HCT116 (cell line): Measurements from ENCODE around the gene DDA1. TPM values are rescaled to one million over a fixed set of nuclear protein-coding genes. Genes with fewer than 3 reads are reported as not detected.

Source experiments
- ATAC-seq: fragments of 200-7000 bp; cut with Tn5 transposase; 2 replicates; pipeline ENCODE4 v1.9.1; 2020; ENCODE audit warnings: mild to moderate bottlenecking, moderate library complexity
- BruUV-seq: library from RNA; stranded (reverse); fragments of 400-500 nt; replicated peaks from 2 replicates; lab custom pipeline; 2021; lab: Mats Ljungman, UMichigan
- CTCF ChIA-PET: fragments of 300-600 bp; sonication (Branson Sonifier 250); formaldehyde crosslinking; loops from one replicate; lab custom pipeline; 2021; ENCODE audit warnings: antibody characterized with exemption; lab: Charles Lee
- POLR2A ChIA-PET: fragments of 300-600, 350-600 bp; sonication (Branson Sonifier 250); formaldehyde crosslinking; loops from one replicate; lab custom pipeline; 2021; ENCODE audit warnings: antibody characterized with exemption; lab: Charles Lee
- RAD21 ChIA-PET, 2 experiments: fragments of 300-600 bp; sonication (Branson Sonifier 250); formaldehyde crosslinking; loops; one replicate each; lab custom pipeline; 2023; ENCODE audit warnings: low total read pairs in 2 of 2; ENCODE audit not compliant: uncharacterized antibody in 2 of 2, unreplicated experiment in 2 of 2, low non-redundant PET in 1 of 2; lab: Charles Lee
- DNase-seq: peaks from one replicate; pipeline ENCODE4 v3.0.0-alpha.2; 2010; ENCODE audit warnings: low read depth, low spot score
- H2AFZ ChIP-seq: fragments of 200-600 bp; shearing (Covaris generic), sonication (generic); 2 replicates; pipeline ENCODE4 v1.6.1; 2017; ENCODE audit warnings: low read depth, mixed run types, mixed read lengths, antibody characterized with exemption, low read length; ENCODE audit not compliant: poor library complexity, severe bottlenecking
- H3K27ac ChIP-seq: 2 replicates; pipeline ENCODE4 v1.5.1; 2012; ENCODE audit warnings: low read depth, low read length
- H3K27me3 ChIP-seq: fragments of 200-600 bp; sonication (generic); 2 replicates; pipeline ENCODE4 v1.6.1; 2016; ENCODE audit warnings: mixed run types, low read length, mixed read lengths; ENCODE audit not compliant: insufficient read depth
- H3K36me3 ChIP-seq, 2 experiments: fragments of 200-500 bp in 1 of 2; fragments of 200-600 bp in 1 of 2; sonication (Bioruptor generic) in 1 of 2; sonication (generic) in 1 of 2; 2 replicates each; pipeline versions ENCODE4 v1.5.1 to v1.6.1; 2014 to 2016; ENCODE audit warnings: low read length in 2 of 2, inconsistent platforms in 1 of 2, mixed read lengths in 1 of 2, mixed run types in 1 of 2; ENCODE audit not compliant: insufficient read depth in 2 of 2, control insufficient read depth in 1 of 2
- H3K4me1 ChIP-seq, 2 experiments: fragments of 200-600 bp in 1 of 2; sonication (generic) in 1 of 2; 2 replicates each; pipeline versions ENCODE4 v1.5.1 to v1.6.1; 2012 to 2017; ENCODE audit warnings: low read length in 2 of 2, inconsistent platforms in 1 of 2, mild to moderate bottlenecking in 1 of 2, mixed read lengths in 1 of 2, mixed run types in 1 of 2, moderate library complexity in 1 of 2; ENCODE audit not compliant: insufficient read depth in 2 of 2, control insufficient read depth in 1 of 2
- H3K4me2 ChIP-seq: fragments of 200-600 bp; sonication (generic); 2 replicates; pipeline ENCODE4 v1.6.1; 2017; ENCODE audit warnings: mixed run types, low read length, mixed read lengths
- H3K4me3 ChIP-seq, 2 experiments: fragments of 200-600 bp in 1 of 2; sonication (generic) in 1 of 2; replicated peaks in 1 of 2; 2 replicates each; pipeline ENCODE4 v1.5.1; 2011 to 2016; ENCODE audit warnings: low read length in 2 of 2, control low read depth in 1 of 2, low read depth in 1 of 2, mild to moderate bottlenecking in 1 of 2, mixed read lengths in 1 of 2, mixed run types in 1 of 2
- H3K79me2 ChIP-seq: fragments of 200-600 bp; sonication (generic); 2 replicates; pipeline ENCODE4 v1.6.1; 2017; ENCODE audit warnings: mild to moderate bottlenecking, mixed run types, low read length, moderate library complexity, mixed read lengths; ENCODE audit not compliant: insufficient read depth
- H3K9ac ChIP-seq: fragments of 200-600 bp; sonication (generic); 2 replicates; pipeline ENCODE4 v1.6.1; 2016; ENCODE audit warnings: low read length, mixed read lengths
- H3K9me2 ChIP-seq: fragments of 200-600 bp; sonication (generic), shearing (Covaris generic); 2 replicates; pipeline ENCODE4 v1.6.1; 2017; ENCODE audit warnings: mixed run types, mild to moderate bottlenecking, moderate library complexity; ENCODE audit not compliant: insufficient read depth
- H3K9me3 ChIP-seq, 2 experiments: fragments of 200-500 bp in 1 of 2; fragments of 200-600 bp in 1 of 2; sonication (Bioruptor generic) in 1 of 2; sonication (generic) in 1 of 2; 2 replicates each; pipeline ENCODE4 v1.6.1; 2014 to 2017; ENCODE audit warnings: low read length in 2 of 2, mixed read lengths in 2 of 2, inconsistent platforms in 1 of 2, low read depth in 1 of 2, mild to moderate bottlenecking in 1 of 2, mixed run types in 1 of 2, moderate library complexity in 1 of 2; ENCODE audit not compliant: control insufficient read depth in 1 of 2, insufficient read depth in 1 of 2
- H4K20me1 ChIP-seq: fragments of 200-600 bp; sonication (generic), shearing (Covaris generic); 2 replicates; pipeline ENCODE4 v1.6.1; 2017; ENCODE audit warnings: mixed run types, mild to moderate bottlenecking, moderate library complexity; ENCODE audit not compliant: insufficient read depth
- MAX ChIP-seq: IDR thresholded peaks from 2 replicates; pipeline ENCODE4 v1.6.1; 2012
- TCF7L2 ChIP-seq: IDR thresholded peaks from 2 replicates; pipeline ENCODE4 v1.7.0; 2011; ENCODE audit warnings: borderline replicate concordance, inconsistent platforms; ENCODE audit not compliant: insufficient read depth, insufficient read length; ENCODE audit errors: extremely low read depth
- ZBTB33 ChIP-seq: IDR thresholded peaks from 2 replicates; pipeline ENCODE4 v1.6.1; 2011; ENCODE audit warnings: mild to moderate bottlenecking, low read length, moderate library complexity; ENCODE audit not compliant: insufficient replicate concordance; ENCODE audit errors: extremely low read depth
- ZFX ChIP-seq: fragments of 450-650 bp; IDR thresholded peaks from 2 replicates; pipeline ENCODE4 v1.6.1; 2017
- ZNF274 ChIP-seq: fragments of 200-500 bp; sonication (Bioruptor generic); IDR thresholded peaks from 2 replicates; pipeline ENCODE4 v1.6.1; 2014; ENCODE audit warnings: mild to moderate bottlenecking, low read depth, low read length, inconsistent platforms
- intact Hi-C: fragments of 100-400 bp; cut with micrococcal nuclease; formaldehyde crosslinking; loops from 2 replicates; pipeline ENCODE4 v1.10.0; 2022
- total RNA-seq: library from RNA; stranded (reverse); gene quantifications from one replicate; pipeline ENCODE4 v1.2.1, GENCODE V29; 2021; ENCODE audit not compliant: unreplicated experiment

Gene DDA1
- total RNA-seq, 1 experiment from 2014 or later = 68.6 TPM

- no peaks in the 10 kb centered on the region for H3K9me3 ChIP-seq
- H3K36me3 ChIP-seq = peaks cover 3 to 9% of the 10 kb centered on the region in 2 experiments; a peak in 1 of 4 replicates
- BruUV-seq = TSS peak; percentile 58
- peak overlapping the region; percentile 93 for H3K27ac ChIP-seq
- peaks cover 21% of the 10 kb centered on the region for H3K79me2 ChIP-seq
- H3K9ac ChIP-seq = peak overlapping the region; percentile 89
- peak overlapping the region; percentile 97 for H3K4me2 ChIP-seq
- no peaks in the 10 kb centered on the region for H3K9me2 ChIP-seq
- H3K27me3 ChIP-seq = no peaks in the 10 kb centered on the region
- RAD21 ChIA-PET = no interaction called here
- peaks cover 37 to 64% of the 10 kb centered on the region in 2 experiments for H3K4me1 ChIP-seq
- no peaks in the 10 kb centered on the region for H4K20me1 ChIP-seq
- ATAC-seq (peak; percentile 4; the same call in 1 of the 2 replicates), DNase-seq (no peak)
- intact Hi-C loops = no loop called here
- CTCF ChIA-PET = no interaction called here
- H3K4me3 ChIP-seq = peak overlapping the region; percentile 85 to 99
- TF ChIP-seq TCF7L2 (no peak), ZNF274 (no peak), MAX (peak; percentile 43), ZBTB33 (no peak), ZFX (peak; percentile 67; the same call in 1 of the 2 replicates)
- POLR2A ChIA-PET = interaction anchor here (0.7 to 1.6 kb wide), 2 partner anchors 26 to 29 kb away, joined by 3 to 5 read pairs; partner anchors contain the start of gene DDA1
- H2AFZ ChIP-seq = no peak overlapping the region
These were observed 28.5 kb downstream of the DDA1 start for GRCh38 chr19:17337675-17338432.
